GM19025 (cell line): ENCODE results near the gene SDHB.

ENCODE experiments used
- ATAC-seq: cut with Tn5 transposase; IDR thresholded peaks from one replicate; pipeline ENCODE4 v1.9.1; 2021; ENCODE audit warnings: mild to moderate bottlenecking, low read depth, moderate library complexity; ENCODE audit not compliant: unreplicated experiment

Gene SDHB

DNA sequence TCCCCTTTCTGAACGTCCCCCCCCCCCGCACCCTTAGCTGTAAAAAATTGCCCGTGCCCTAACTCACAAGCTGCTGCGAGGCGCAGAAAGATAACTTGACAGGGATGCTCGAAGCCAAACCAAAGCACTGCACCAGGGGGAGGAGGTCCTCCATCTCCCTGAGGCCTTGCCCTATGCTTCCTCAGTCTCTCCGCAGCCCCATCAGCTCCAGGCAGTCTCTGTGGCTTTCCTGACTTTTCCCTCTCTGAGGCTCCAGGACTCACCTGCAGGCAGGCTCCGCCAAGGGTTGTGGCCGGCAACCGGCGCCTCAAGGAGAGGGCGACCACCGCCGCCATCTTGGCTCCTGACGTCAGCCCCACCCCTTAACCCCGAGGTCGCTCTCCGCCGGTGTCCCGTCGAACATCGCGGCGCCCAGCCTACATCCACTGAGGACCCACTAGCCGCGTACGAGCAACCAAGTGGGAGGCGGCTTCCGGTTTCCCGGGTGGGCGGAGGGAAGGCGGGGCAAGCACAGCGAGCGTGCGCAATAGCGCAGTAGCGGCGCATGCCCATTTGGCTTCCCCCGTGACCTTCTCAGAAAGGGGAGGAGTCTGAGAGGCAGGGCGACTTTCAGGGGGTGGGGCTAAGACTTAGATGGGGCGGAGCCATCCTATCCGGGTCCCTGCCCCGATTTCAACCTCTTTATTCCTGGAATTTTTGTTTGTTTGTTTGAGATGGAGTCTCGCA lies at the start of gene SDHB:
Gene SDHB (minus strand): TSS at position 348 of the 726 bp plus-strand sequence. CDS start 13 bp downstream, at position 335.
- ATAC-seq, result peak; percentile 97

DNA sequence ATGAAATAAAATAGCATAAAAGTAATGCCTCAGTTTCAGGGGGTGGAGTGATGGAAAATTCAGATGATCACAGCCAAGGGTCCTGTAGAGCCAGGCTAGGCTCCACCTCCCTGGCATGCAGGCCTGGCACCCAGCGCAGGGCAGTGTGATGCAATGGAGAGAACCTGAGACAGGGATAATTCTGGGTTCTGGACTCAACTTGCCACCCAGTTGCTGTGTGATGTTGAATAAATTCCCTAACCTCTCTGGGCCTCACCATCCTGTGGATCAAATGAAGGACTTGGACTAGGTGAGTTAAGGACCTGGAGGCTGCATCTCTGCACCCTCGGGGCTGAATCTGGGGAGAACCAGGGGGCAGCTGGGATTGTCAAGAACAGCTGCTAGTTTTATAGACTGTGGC lies 48.4 kb upstream of the SDHB start:
- no peak for ATAC-seq

DNA sequence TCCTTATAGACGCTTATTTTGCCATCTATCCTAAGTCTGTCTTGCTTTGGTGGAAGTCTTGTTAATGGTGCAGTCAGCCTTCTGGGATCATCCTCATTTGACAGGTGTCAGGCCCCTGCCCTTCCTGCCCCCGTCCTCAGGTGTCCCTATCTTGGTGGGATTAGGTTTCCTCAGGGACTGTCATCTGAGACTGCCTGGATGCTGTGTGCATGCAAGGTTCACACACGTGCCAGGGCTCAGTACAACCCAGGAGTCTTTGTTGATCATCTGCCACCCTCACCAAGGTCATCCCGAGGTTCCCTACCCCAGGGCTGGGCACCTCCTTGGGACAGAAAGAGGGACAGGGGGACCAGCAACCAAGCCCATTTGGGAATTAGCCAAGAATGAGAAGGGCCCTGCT lies 47.4 kb upstream of the SDHB start:
- ATAC-seq, result no peak

DNA sequence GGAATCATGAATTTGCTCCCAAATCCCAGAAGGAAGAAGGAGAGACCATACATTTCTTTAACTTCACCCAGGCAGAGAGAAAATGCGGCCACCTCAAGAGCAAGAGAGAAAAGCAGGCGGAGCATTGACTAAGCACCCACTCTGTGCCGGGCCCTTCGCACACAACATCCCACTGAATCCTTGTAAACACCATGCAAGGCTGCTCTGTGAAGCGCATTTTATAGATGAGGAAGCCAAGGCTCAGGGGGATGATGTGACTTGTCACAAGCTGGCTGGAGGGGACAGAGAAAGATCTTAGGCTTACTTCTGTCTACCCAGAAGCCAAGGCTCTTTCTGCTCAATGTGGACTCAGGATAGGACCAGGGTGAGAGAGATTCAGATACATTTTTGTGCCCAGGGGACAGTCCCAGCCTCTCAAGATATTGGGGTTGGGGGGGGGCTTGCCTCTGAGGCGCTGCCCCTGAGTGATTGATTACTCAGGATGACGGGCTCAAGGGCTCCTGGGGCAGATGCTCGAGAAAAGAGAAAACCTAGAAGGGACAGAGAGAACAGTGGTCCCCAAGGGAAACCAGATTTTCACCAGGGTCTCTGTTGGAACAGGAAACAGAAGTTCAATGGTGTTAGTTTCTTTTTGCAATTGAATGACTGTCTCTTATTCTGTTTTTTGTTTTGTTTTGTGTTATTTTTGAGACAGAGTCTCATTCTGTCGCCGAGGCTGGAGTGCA lies 45.9 kb upstream of the SDHB start:
- ATAC-seq, result no peak

DNA sequence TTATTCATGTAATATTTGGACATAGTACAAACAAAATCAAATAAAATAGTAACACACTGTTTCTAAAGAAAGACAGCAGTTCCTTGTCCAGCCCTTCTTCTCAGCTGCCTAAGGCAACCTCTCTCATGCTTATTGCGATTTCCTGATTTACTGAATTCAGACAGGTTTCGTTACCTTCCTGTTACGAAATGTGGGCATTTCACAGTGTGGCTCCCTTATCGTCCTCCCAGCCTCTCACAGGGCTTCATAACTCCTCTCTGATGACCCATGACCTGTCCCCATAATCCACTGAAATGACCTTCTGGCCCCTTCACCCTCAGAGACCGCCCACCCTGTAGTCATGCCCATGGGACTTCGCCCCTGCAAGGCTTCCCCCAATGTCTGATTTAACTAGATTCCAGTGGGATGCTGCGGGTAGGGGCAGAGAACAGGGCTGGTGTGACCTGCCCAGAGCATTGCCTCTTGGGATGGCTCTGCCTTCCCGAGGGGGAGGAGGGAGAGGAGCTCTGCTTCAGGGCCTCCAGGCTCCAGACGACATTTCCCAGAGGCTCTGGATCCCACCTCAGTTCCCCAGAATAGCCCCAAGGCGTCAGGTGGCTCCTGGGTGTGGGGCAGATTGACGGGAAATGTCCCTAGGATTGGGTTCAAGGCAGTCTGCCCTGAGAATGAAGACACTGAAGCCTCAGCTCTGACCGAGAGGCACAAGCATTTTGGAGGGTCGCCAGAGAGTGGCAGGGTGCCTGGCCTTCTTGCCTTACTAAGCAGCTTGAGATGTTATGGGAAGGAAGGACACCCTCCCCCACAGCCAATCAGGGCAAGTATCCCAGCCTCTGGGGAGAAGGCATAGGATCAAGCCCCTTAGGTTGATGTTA lies 44.9 kb upstream of the SDHB start:
- ATAC-seq, result no peak

DNA sequence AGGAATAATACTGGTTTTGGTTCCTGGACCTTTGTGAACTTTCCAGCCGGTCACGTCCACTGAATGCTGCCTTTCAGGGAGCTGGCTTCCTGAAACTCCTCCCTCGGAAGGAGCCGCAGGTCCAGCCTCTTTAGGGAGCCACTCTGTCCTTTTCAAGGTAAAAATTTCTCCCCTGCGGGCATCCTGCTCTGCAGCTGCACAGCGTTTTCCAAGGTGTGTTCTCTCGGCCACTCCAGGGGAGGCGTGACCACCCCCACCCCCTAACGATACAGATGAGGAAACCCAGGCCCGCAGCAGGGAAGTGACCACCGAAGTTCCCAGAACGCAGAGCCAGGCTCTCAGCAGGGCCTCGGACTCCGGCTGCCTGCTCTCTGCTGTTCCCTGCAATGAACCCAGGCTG lies 44.0 kb upstream of the SDHB start:
- no peak for ATAC-seq

DNA sequence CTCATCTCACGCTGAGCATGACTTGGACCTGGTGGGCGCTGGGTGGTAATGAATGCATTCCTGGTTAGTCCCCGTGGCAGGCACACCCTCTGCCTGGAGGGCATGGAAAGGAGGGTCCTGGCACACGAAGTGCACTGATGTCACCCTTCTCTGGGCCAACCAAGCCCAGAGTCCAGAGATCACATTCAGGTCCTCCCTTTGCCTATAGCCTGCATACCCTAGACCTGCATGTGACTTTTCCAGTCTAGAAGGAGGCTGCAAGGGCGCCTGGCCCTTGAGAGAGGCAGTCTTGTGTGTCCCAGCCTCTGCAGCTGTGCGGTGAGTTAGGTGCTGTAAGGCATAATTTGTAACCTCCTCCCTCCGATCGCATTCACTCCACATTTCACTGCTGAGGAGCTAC lies 43.3 kb upstream of the SDHB start:
- no peak for ATAC-seq

DNA sequence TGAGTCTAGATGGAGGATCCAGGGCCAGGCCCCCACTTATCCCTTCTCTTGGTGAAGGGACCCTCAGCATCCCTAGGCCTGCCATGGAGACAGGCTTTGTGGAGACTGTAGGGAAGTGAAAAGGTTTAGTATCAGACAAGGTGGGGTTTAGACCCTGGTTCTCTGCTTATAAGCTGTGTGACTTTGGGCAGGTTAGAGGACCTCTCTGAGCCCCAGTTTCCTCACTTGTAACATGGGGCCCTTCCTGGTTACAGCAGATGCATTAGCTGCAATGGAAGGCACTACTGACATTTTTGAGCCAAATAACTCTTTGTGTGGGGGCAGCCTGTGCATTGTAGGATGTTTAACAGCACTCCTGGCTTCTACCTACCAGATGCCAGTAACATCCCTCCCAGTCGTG lies 42.8 kb upstream of the SDHB start:
- no peak for ATAC-seq

DNA sequence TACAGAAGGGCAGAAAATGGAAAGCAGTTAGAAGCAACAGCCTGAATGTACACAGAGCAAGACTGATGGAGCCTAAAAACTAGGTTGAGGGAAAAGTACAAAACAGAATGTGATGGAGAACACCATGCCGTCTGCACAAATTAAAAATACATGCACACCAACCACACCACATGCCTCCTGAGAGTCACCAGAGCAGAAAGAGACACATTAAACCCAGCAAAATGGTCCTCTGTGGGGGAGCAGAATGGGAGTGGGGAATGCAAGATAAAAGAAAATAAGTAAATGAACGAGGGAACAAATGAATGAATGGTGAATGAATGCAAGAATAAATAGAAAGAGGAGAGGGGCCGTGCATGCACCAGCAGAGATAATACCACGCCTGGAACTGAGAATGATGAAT lies 41.3 kb upstream of the SDHB start:
- no peak for ATAC-seq

DNA sequence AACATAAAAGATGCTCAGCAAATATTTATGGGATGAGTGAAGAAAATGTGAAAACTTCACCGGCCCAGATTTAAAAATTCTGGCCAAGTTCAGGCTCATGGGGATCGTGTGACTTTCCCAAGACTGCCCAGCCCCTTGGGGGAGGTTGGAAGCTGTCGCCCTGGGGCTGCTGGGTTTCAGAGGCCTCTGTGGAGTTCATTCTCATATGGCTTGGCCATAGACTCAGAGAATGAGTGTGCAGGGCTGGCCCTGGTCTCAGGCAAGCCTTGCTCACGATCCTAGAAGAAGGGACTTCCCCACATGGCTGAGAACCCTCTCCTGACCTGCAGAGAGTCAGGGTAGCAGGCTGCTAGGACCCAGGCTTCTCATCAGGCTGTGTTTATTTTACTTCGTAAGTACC lies 40.8 kb upstream of the SDHB start:
- ATAC-seq, result peak; percentile 49

DNA sequence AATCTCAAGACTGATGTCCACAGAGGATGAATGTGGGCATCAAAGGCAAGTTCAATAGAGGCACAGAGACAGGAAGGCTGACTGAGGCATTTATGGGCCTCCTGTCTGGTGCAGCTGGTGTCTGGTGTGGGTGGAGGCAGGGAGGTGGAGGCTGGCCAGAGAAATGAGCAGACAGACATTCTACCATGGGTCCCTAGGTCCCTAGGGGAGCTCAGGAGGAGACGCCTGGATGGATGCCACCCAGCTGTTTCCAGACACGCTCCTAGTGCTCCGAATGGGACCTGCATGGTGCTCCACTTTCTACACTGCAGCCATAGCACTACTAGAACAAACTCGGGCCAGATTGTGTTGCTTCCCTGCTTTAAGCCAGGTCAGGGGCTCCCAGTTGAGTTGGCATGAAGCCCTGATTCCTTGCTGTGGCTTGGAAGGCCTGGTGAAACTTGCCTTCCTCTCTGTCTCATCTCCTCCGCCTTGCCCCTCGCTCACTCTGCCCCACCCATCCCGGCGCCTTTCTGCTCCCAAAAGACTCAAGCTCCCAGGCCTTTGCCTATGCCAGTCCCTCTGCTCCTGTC lies 40.1 kb upstream of the SDHB start:
- ATAC-seq, result no peak

DNA sequence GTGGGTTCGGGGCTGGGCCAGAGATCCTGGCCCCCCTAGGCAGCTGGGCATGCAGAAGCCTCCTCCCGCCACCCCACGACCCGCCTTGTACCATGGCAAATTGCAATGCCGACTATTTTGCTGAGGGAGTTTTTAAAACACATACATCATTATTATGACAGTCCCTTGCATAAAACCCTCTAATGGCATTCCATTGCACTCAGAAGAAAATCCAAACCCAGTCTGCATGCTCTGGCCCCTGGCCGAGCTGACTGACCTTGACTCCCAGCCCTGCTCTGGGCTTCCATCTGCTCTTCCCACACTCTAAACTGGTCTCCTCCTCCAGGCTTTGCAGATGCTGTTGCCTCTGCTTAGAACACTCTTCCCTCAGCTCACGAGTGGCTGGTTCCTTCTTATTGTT lies 37.4 kb upstream of the SDHB start:
- no peak for ATAC-seq

DNA sequence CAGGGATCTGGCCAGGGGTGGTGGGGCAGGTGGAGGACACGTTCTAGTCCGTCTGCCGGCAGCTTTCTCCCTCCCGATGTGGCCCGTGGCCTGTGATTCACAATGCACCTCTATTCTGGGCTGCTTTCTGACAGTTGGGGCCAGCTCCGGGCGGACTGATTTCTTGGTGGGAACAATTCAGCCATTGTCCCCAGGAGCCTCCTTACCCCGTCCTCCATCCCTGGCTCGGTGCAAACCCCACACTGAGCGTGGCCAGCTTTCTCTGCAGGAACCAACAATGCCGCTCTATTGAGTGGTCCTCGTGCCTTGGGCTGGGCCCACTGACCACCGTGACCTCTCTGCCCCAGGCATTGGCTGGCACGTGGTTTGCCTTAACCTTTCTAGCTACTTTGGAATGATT lies 35.7 kb upstream of the SDHB start:
- no peak for ATAC-seq

DNA sequence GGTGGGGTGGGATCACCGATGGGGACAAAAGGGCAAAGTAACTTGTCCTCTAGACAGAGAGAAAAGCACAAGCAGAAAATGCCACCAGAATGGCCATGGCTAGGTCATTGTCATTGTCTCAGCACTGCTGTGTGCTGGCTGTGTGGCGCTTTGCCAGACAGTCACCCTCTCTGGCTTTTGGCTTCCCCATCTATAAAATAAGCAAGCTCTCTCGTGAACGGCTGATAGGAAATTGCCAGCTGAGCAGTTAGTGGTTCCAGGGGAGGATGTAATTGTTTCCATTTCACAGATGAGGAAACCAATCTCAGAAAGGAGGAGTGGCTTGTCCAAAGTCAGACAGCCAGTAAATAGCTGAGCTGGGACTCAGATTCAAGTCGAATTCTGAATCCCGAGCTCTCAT lies 32.9 kb upstream of the SDHB start:
- no peak for ATAC-seq

DNA sequence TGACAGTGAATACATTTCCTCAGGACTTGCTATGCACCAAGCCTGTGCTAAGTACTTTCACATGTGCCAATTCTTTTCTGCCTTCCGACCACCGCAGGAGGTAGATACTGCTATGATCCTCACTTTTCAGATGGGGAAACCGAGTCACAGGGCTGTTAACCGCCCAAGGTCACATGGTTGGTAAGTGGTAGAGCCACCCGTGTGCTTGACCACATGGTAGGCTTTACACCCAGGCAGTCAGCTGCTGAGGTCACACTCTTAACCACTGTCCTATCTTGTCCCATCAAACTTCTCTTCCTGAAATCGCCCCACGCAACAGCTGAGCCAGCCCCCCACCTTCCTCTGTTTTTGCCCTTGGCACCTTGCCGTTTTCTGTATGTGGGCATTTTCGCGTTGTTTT lies 31.0 kb upstream of the SDHB start:
- no peak for ATAC-seq

DNA sequence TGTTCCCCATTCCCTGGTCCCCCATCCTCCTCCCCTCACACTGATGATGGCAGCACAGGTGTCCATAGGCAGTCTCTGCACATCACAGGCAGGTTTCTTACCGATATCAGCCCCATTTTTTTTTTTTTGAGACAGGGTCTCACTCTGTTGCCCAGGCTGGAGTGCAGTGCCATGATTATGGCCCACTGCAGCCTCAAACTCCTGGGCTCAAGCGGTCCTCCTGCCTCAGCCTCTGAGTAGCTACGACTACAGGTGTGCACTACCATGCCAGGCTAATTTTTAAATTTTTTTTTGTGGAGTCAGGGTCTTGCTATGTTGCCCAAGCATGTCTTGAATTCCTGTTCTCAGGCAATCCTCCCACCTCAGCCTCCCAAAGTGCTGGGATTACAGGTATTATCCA lies 28.9 kb upstream of the SDHB start:
- no peak for ATAC-seq

DNA sequence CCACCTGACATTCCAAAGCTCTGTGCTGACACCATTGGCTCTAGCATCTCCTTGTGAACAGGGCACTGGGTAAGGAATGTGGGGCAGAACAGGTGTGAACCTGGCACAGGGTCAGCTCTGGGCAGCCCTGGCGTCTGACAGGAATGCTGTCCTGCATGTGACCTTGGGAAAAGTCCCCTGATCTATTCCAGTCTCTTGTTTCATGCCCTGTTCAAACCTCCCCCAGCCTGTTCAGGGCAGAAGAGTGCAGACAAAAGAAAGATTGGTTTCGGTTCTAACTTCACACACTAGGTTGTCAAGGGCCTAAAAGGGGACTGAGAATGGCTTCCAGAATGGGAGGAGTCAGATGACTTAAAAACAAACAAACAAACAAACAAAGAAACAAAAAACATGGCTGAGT lies 27.6 kb upstream of the SDHB start:
- ATAC-seq, result no peak

DNA sequence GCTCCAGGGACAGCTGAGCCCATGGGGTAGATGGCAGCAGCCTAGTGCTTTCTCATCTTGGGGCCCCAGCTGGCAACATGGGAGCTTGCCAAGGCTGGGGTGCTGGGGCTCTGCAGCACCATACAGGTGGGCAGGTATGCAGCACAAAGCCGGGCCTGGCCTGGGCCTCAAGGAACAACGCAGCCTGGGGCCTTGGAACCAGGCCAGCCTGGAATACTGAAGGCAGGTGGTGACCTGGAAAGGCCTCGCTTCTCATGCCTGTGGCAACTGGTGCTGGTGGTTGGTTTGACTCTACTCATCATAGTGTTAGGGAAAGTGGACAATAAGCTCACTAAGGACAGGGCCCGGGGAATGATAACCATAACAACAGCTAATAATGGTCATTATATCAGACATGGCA lies 27.0 kb upstream of the SDHB start:
- ATAC-seq, result no peak

DNA sequence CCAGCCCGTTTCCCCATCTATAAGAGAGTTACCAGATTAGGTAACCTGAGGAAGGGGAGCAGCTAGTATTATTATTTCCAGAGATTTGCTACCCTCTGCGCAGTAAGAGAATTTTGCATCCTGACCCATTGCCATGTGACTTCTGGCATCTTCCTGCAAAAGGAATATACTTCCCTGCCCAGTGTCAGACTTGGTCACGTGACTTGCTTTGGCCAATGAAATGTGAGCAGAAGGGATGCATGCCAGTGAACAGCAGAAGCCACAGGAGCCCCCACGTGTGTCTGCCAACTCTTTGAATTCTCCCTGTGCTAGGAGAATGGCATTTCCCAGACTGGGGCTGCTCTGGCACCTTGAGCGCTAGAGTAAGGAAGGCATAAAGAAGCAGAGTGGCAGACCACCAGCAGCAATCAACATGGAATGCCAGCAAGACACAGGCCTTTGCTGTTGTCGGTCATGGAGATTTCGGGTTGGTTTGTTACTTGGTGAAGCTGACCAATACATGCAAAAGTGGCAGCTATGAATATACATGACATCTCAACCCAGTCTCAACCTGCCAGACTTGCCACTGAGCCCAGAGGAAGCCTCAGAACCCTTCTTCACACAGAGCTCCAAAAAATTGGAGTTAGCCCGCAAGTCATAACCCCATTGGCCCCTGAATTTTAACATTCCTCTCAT lies 26.4 kb upstream of the SDHB start:
- no peak for ATAC-seq
